Measurements from ENCODE around the gene POU6F2. TPM values are rescaled to one million over a fixed set of nuclear protein-coding genes. Genes with fewer than 3 reads are reported as not detected.

POU6F2 gene
- total RNA-seq, 2 experiments from 2014 or later: 0.32 TPM; not detected in 1

DNA sequence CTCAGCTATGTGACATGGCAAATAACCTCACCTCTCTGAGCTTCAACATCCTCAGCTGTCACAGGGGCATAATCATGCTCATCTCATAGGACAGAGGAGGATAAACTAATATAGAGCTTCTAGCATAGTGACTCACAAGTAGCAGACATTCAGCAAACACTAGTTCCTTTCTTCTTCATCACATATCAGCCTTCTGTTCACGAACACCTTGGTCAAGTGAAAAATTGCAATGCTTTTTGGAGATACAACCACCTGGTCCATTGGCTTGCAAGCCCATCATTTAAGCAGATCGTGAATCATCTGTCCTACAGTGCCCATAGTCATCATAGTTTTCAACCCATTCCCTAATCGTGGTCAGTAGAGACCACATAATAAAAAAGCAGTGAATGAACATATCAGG, 310.6 kb downstream of the POU6F2 start:
- no peak overlapping the region for H3K27ac Mint-ChIP-seq
- H3K36me3 Mint-ChIP-seq: no peaks in the 10 kb centered on the region
- no peak for DNase-seq
- CTCF ChIA-PET: no interaction called here
- H3K4me3 Mint-ChIP-seq: no peak overlapping the region
- no peaks in the 10 kb centered on the region for H3K9me3 Mint-ChIP-seq (ENCODE audit: low read depth)
- H3K27me3 Mint-ChIP-seq: no peaks in the 10 kb centered on the region
- no peak for ATAC-seq
- H3K4me1 Mint-ChIP-seq: no peaks in the 10 kb centered on the region

DNA sequence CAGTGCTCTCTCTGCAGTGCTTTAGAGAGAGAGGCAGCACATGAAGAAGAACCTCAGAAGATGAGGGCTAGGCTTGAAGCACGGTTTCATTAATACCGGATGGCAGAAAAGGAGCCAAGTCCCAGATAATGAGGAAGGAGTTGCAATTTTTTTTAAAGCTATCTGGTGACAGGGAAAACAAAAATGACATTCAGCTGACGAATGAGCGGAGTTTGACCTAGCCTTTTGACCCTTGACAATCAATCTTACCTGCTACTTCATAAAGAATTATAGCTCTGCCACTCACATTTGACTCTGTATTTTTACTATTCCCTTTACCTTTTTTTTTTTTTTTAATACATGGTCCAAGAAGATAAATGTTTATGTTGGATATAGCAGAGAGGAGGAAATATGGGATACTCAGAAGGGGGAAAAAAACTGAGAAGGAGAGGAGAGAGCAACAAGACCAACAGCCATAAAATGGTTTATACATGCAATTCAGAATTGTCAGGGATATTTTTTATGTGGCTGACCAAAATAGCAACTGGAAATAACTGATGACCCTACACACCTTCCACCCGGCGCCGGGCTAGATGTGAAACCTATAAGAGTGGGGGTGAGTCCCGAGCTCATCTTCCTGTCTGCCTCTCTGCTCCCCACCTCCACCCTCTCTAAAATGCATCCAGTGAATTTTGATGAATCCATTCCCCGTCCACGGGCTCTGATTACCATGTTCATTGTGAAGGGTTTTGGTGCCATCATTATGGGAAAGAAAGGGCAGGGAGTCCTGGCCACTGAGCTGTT, 314.1 kb downstream of the POU6F2 start:
- Mint-ChIP-seq H3K9me3 (ENCODE audit: low read depth) (no peaks in the 10 kb centered on the region), H3K27me3 (no peaks in the 10 kb centered on the region), H3K4me3 (no peak overlapping the region), H3K36me3 (no peaks in the 10 kb centered on the region), H3K27ac (no peak overlapping the region), H3K4me1 (no peaks in the 10 kb centered on the region)
- no peak for ATAC-seq
- no peak for DNase-seq
- CTCF ChIA-PET: no interaction called here

DNA sequence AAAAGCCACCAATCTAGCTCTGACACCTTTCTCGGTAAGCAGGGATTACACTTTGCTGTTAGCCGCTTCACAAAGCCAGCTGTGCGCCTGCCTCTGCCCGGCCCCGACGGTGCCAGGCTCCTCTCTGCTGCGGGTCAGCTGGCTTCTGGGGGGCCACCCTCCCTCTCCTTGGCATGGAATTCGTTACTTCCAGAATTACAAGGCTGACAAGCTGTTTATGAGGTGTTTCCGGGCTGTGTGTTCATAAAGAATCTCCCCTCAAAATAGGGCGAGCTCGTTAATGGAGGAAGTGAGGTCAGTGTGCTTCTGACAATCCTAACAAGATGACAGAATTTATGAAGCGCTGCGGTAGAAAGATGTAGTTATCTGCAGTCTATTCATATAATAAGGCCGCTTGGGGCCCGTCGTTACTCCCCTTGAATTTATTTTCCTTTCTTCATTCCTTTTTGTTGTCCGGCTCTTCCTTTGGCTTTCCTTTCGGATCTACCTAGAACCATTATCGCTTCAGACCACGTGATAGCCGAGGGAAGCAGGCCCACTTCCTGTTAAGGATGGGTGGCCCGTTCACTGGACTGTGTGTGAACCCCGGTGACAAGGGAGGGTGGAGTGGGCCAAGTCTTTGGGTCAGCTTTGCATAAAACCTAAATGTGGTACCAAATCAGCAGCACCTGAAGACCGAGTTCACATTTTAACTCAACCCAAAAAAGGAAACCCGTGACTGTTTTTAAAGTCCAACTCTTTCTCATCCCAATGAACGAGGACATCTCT, 315.5 kb downstream of the POU6F2 start:
- no peaks in the 10 kb centered on the region for H3K27me3 Mint-ChIP-seq
- H3K9me3 Mint-ChIP-seq (ENCODE audit: low read depth): no peaks in the 10 kb centered on the region
- no peak overlapping the region for H3K27ac Mint-ChIP-seq
- CTCF ChIA-PET: interaction anchor here (1.2 kb wide), 1 partner anchor 13 kb away, joined by 3 read pairs; no protein-coding TSS in a partner anchor
- H3K4me3 Mint-ChIP-seq: no peak overlapping the region
- H3K4me1 Mint-ChIP-seq: no peaks in the 10 kb centered on the region
- no peak for ATAC-seq
- H3K36me3 Mint-ChIP-seq: no peaks in the 10 kb centered on the region
- no peak for DNase-seq

DNA sequence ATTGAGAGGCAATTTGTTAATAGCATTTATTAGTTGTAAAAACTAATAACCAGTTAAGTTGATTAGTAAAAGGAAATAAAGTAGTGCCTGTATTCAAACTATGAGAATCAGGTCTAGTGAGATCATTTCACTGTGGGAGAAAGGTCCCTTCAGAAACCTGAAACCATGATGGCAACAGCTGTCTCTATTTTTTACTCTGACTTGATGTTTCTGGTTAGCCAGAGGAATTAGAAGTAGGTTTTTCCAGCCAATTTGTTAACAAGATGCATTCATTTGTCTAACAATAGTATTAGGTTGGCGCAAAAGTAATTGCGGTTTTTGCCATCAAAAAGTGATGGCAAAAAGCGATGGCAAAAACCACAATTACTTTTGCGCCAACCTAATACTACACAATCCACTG, 316.3 kb downstream of the POU6F2 start:
- H3K4me3 Mint-ChIP-seq: no peak overlapping the region
- H3K27me3 Mint-ChIP-seq: no peaks in the 10 kb centered on the region
- no peaks in the 10 kb centered on the region for H3K36me3 Mint-ChIP-seq
- no peaks in the 10 kb centered on the region for H3K9me3 Mint-ChIP-seq (ENCODE audit: low read depth)
- H3K27ac Mint-ChIP-seq: no peak overlapping the region
- DNase-seq (no peak), ATAC-seq (no peak)
- H3K4me1 Mint-ChIP-seq: no peaks in the 10 kb centered on the region
- CTCF ChIA-PET: no interaction called here

DNA sequence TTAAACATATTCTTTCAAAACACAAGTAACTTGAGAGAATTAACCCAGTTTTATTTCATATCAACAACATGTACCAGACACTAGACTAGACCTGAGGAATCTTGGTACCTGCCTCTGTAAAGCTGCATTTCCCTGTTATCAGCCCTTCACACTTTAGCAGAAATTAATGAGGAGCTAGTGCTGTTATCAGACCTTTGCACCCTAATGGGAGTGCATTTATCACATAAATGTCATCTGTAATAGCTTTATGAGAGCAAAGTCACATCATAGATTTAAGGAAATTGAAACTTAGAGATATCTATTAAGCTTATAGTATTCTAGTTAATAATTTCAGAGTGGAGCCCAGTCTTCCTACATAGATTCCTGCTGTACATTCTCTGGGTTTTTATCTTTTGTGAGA, 318.1 kb downstream of the POU6F2 start:
- Mint-ChIP-seq H3K4me1 (no peaks in the 10 kb centered on the region), H3K27ac (no peak overlapping the region), H3K9me3 (ENCODE audit: low read depth) (no peaks in the 10 kb centered on the region), H3K27me3 (no peaks in the 10 kb centered on the region), H3K36me3 (no peaks in the 10 kb centered on the region), H3K4me3 (no peak overlapping the region)
- ATAC-seq (no peak), DNase-seq (no peak)
- CTCF ChIA-PET: interaction anchor here (0.5 kb wide), 1 partner anchor 719 kb away, joined by 3 read pairs; no protein-coding TSS in a partner anchor

DNA sequence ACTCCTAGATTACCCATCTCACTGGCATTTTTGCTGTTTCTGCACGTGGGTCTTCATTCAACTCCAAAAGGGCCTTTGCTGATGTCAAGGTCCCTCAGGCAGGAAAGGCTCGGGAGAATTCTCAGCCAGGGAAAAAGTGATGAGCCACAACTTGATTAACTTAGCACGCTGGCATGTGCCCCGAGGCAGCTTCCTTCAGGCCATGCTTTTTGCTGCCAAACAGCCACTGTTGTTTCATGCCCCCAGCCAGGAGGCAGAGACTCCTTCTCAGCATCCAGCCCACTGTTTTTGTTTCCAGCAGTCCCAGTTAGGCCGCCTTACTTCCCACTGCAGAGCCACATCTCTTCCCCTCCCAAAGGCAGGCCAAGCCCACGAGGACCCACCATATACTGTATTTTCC, 322.0 kb downstream of the POU6F2 start:
- no peaks in the 10 kb centered on the region for H3K4me1 Mint-ChIP-seq
- ATAC-seq: no peak
- H3K4me3 Mint-ChIP-seq: no peak overlapping the region
- CTCF ChIA-PET: no interaction called here
- DNase-seq: no peak
- no peaks in the 10 kb centered on the region for H3K36me3 Mint-ChIP-seq
- H3K9me3 Mint-ChIP-seq (ENCODE audit: low read depth): no peaks in the 10 kb centered on the region
- H3K27ac Mint-ChIP-seq: no peak overlapping the region
- no peaks in the 10 kb centered on the region for H3K27me3 Mint-ChIP-seq

DNA sequence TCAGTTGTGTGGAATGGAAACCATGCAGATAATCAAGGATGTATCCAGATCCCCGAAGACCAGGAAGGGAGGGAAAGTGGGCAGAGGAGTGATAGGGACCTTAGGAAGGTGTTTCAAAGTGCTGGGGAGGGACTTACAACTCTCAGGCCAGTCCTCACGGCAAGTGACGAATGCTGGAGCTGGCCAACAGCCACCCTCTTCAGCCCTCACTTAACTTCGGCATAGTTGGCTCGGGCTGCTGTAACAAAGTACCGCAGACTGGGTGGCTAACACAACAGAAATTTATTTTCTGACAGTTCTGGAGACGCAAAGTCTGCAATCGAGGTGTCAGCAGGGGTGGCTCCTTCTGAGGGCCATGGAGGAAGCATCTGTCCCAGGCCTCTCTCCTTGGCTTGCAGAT, 322.6 kb downstream of the POU6F2 start:
- Mint-ChIP-seq H3K9me3 (ENCODE audit: low read depth) (no peaks in the 10 kb centered on the region), H3K4me3 (no peak overlapping the region), H3K36me3 (no peaks in the 10 kb centered on the region), H3K27me3 (no peaks in the 10 kb centered on the region), H3K4me1 (no peaks in the 10 kb centered on the region), H3K27ac (no peak overlapping the region)
- no peak for DNase-seq
- CTCF ChIA-PET: no interaction called here
- ATAC-seq: no peak

DNA sequence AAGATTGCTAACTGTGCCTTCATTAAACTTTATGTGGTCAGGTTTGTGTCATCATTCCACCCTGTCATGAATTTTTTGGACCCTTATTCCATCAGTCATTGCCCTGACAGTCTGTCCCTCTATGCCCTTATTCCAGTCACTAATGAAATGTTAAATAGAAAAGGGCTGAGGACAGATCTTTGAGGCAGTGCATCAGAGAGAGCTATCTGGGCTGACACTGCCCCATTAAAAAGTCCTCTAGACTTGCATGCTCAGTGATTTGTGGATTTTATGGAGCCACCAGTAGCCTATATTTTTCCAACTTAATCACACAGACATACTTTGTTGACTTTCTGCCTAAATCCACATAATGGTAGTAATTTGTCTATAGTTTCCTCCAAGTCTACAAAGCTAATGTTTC, 323.8 kb downstream of the POU6F2 start:
- ATAC-seq: no peak
- no peaks in the 10 kb centered on the region for H3K36me3 Mint-ChIP-seq

DNA sequence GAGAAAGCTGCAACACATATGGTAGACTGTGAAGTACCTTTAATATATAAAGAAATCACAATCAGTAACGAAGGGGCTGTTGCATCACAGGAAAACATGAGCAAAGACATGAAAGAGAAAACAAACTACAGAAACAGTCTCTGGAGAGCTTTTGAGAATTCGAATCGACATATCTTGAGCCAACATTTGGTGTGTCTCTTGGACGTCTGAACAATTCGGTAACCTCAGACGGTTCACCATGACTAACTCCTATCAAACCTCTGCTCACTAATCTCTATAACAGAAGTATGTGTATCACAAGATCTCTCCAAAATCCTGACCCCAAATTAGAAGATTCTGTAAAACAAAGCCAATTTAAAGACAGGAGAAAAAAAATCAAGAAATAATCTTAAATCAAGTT, 326.5 kb downstream of the POU6F2 start:
- H3K4me3 Mint-ChIP-seq: no peak overlapping the region
- H3K36me3 Mint-ChIP-seq: no peaks in the 10 kb centered on the region
- CTCF ChIA-PET: no interaction called here
- ATAC-seq (no peak), DNase-seq (no peak)
- H3K27ac Mint-ChIP-seq: no peak overlapping the region
- H3K9me3 Mint-ChIP-seq (ENCODE audit: low read depth): no peaks in the 10 kb centered on the region
- H3K4me1 Mint-ChIP-seq: no peaks in the 10 kb centered on the region
- H3K27me3 Mint-ChIP-seq: peaks cover 3% of the 10 kb centered on the region

More for the DNA sequence above, 323.8 kb downstream of the POU6F2 start:
- H3K27ac Mint-ChIP-seq: no peak overlapping the region
- no peak for DNase-seq
- H3K27me3 Mint-ChIP-seq: no peaks in the 10 kb centered on the region
- H3K4me3 Mint-ChIP-seq: no peak overlapping the region
- no peaks in the 10 kb centered on the region for H3K4me1 Mint-ChIP-seq
- CTCF ChIA-PET: no interaction called here
- H3K9me3 Mint-ChIP-seq (ENCODE audit: low read depth): no peaks in the 10 kb centered on the region

DNA sequence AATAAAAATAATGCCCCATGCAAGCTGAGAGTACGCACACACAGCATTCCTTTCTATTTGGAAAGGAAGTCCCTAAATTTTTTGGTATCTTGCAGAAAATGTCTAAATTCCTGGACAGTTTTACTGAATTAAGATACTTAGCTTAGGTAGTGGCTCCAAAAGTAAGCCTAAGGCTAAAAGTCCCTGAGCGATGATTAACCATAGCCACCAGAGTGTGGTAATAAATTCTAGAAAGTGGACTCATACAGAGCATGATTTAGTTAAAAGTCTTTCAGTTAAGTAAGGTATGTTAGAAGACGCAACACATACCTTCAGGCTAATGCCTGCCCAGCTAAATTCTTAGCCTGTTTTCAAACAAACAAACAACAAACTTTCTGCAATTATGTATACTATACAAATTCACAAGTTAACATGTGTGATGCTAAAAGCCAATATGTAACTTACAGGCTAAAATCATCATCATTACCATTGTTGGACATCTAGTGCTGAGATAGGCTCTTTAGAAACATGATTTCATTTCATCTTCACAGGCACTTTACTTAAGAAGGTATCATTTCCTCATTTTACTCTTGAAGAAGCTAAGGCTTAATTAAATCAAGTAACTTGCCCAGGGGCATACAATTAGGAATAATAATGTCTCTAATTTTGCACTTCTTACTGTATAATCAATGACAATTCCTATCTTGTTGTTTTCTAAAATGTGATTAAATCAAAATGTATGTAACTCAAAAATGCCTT, 327.1 kb downstream of the POU6F2 start:
- CTCF ChIA-PET: no interaction called here
- Mint-ChIP-seq H3K4me3 (no peak overlapping the region), H3K27ac (no peak overlapping the region), H3K27me3 (peaks cover 3% of the 10 kb centered on the region), H3K9me3 (ENCODE audit: low read depth) (no peaks in the 10 kb centered on the region), H3K36me3 (no peaks in the 10 kb centered on the region), H3K4me1 (no peaks in the 10 kb centered on the region)
- DNase-seq (no peak), ATAC-seq (no peak)

DNA sequence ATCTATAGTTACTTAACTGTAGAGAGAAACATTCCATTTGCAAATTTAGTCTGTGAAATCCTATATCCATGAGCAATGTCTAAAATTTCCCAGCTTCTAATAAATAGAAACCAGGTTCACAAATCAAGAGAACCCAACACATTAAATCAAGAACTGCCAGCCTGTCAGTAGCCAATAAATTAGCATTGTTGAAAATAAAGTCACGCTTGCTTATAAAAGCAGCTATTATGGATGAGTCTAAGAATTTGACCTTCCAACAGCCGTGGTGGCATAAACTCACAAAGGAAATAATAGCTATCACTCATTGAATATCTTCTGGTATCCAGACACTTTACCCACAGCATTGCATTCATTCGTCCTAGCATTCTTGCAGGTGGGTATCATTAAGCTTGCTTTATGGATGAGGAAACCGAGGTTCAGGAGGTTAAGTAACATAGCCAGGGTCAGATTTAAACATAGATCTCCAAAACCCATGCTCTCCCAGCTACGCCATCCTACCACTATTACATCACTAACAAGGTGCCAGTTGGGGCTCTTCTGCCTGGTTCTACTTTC, 328.4 kb downstream of the POU6F2 start:
- peaks cover 3% of the 10 kb centered on the region for H3K27me3 Mint-ChIP-seq
- H3K36me3 Mint-ChIP-seq: no peaks in the 10 kb centered on the region
- no peaks in the 10 kb centered on the region for H3K9me3 Mint-ChIP-seq (ENCODE audit: low read depth)
- no peak overlapping the region for H3K27ac Mint-ChIP-seq
- CTCF ChIA-PET: interaction anchor here (1.0 kb wide), 1 partner anchor 13 kb away, joined by 3 read pairs; no protein-coding TSS in a partner anchor
- no peak overlapping the region for H3K4me3 Mint-ChIP-seq
- H3K4me1 Mint-ChIP-seq: no peaks in the 10 kb centered on the region
- ATAC-seq (no peak), DNase-seq (no peak)

DNA sequence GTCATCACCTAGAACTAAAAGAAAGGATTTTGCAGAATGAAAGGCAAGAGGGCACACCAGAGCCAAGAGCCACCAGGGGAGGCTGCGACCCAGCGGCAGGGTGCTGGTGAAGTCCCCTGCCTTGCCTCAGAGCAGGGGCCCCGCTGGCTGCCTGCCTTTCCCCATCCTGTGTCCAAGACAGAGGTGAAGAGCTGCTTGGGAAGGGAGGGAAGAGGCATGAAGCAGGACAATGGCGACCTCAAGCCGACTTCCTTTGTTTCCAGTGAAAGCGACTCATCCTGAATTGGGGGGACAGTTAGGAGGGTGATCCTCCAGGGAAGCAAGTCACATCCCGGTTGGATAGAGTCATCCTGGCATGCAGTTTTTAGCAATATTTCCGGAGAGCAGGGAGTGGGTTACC, 333.0 kb downstream of the POU6F2 start:
- Mint-ChIP-seq H3K4me3 (no peak overlapping the region), H3K9me3 (ENCODE audit: low read depth) (no peaks in the 10 kb centered on the region), H3K27ac (no peak overlapping the region), H3K27me3 (peaks cover 6% of the 10 kb centered on the region), H3K4me1 (no peaks in the 10 kb centered on the region), H3K36me3 (no peaks in the 10 kb centered on the region)
- no peak for DNase-seq
- CTCF ChIA-PET: no interaction called here
- ATAC-seq: no peak

DNA sequence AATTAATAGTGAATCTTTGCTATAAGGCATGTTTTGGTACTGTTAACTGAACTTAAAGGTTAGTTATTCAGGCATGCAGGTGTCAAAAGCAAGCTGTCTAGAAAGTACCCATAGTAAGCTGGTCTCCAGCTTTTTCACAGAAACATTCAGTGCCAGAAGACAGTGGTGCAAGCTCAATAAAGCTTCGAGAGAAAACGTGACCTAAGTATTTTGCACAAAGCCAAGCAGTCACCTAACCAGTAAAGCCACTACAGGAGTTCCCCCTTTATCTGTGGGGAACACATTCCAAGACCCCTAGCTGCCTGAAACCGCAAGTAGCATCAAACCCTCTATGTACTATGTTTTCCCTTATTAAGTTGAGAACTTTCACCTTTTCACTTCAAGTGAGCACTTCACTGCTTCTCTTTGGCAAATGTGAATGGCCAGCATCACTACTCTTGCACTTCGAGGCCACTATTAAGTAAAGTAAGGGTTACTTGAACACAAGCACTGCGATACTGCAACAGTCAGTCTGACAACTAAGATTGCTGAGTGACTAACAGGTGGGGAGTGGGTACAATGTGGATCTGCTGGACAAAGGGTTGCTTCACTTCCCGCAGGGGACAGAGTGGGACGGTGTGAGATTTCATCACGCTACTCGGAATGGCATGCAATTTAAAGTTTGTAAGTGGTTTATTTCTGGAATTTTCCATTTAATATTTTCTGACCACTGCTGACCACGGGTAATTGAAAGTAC, 334.7 kb downstream of the POU6F2 start:
- DNase-seq (no peak), ATAC-seq (no peak)
- Mint-ChIP-seq H3K9me3 (ENCODE audit: low read depth) (no peaks in the 10 kb centered on the region), H3K27ac (no peak overlapping the region), H3K27me3 (peaks cover 3% of the 10 kb centered on the region), H3K36me3 (no peaks in the 10 kb centered on the region), H3K4me3 (no peak overlapping the region), H3K4me1 (no peaks in the 10 kb centered on the region)
- CTCF ChIA-PET: no interaction called here
